SKM-1 (cell line): ENCODE results near the gene CFAP47.
"Not testable (repeated sequence)": the region's sequence is repeated elsewhere in the genome, so short reads cannot be mapped to it uniquely, and the experiment has no call there.

Source experiments
- DNase-seq: peaks from one replicate; lab custom pipeline; 2025; ENCODE audit not compliant: unreplicated experiment; lab: John Stamatoyannopoulos, UW

Gene CFAP47

GRCh38 chrX:35919536-35920309, at the start of gene CFAP47:
CFAP47 (plus strand) TSS chrX:35919734; CDS start chrX:35919800, 66 bp downstream.
- no peak for DNase-seq

DNA sequence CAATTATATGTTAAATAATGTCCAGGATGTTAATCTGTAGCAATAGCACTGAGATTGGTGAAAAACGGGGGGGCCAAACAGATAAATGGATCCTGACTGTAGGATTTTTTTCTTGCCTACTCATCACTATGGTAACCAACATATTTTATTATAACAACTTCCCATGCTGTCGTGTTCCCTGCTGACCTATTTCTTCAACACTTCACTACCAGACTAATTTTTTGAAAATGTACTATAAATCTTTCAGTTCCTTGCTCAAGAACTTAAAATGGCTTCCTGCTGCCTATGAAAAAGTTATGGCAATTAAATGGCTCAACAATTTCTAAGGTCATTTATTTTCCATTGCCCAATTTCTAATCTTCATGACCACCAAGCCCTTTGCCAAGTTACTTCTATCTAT, 38.9 kb upstream of the CFAP47 start:
- no peak for DNase-seq

- DNase-seq = no peak
Observed at GRCh38 chrX:35886135-35886534, 33.4 kb upstream of the CFAP47 start.

- no peak for DNase-seq
Observed at GRCh38 chrX:35890699-35891098, 28.8 kb upstream of the CFAP47 start.

DNA sequence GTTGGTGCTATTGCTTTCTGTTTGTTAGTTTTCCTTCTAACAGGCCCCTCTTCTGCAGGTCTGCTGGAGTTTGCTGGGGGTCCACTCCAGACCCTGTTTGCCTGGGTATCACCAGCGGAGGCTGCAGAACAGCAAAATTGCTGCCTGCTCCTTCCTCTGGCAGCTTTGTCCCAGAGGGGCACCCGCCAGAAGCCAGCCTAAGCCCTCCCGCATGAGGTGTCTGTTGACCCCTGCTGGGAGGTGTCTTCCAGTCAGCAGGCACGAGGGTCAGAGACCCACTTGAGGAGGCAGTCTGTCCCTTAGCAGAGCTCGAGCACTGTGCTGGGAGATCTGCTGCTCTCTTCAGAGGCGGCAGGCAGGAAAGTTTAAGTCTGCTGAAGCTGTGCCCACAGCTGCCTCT, 67.3 kb downstream of the CFAP47 start:
- not testable (repeated sequence) for DNase-seq

- DNase-seq = no peak
Observed at GRCh38 chrX:36007207-36007606, 87.7 kb downstream of the CFAP47 start.

GRCh38 chrX:36019125-36019524, 99.6 kb downstream of the CFAP47 start:
- no peak for DNase-seq

DNA sequence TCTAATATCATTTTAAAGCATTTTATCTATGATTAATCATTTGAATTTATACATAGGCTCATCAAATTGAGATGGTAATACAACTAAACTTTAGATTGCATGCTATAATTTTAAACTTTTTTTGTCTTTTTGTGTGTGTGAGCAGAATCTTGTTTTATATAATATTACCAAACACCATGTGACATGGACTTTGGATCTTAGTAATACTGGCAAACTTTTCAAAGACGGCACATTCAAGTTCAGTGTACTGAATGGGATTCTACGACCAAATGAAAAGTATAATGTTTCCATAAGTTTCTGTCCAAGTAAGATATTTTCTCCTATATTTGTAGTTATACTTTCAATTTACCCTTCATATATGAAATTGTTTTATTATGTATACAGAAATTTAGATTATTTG, 116.0 kb downstream of the CFAP47 start:
- no peak for DNase-seq

- no peak for DNase-seq
Observed at GRCh38 chrX:36062778-36063177, 143.2 kb downstream of the CFAP47 start.

DNA sequence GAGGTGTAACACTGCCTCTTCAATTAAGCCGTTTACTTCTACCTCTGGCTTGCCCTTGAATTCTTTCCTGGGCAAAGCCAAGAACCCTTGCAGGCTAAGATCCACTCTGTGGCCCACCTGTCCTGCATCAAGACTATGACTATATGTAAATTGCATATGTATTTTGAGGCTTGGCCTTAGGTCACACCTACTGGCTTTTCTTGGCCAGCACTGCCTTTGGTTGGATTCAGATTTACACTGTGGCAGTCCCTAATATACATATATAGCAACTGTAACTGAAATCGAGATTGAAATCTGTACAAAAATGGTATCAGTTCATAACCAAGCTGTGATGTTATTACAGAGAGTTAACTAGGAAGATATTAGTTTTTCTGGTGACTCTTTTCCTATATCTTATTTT, 151.5 kb downstream of the CFAP47 start:
- DNase-seq = no peak

DNA sequence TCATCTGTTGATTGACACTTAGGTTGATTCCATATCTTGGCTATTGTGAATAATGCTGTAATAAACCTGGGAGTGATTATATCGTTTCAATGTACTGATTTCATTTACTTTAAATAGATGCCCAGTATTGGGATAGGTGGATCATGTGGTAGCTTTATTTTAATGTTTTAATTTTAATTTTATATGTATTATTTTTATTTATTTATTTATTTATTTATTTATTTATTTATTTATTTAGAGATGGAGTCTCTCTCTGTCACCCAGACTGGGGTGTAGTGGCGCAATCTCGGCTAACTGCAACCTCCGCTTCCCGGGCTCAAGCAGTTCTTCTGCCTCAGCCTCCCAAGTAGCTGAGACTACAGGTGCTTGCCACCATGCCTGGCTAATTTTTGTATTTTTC, 155.5 kb downstream of the CFAP47 start:
- not testable (repeated sequence) for DNase-seq

DNA sequence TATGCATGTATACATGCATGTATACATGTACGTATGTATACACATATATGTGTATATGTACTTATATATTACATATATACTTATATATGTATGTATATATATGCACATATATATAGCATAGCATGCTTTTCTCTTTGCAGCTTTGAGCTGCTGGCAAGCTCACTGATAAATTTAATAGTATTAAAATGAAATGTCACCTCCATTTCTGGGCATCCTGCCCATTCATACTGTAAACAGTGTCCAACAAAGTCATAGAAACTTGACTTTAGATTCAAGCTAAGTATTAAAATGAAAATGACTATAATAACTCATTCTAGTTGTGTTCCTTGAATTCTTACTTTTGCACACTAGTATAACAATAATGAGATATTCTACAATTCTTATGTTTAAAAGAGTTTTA, 163.7 kb downstream of the CFAP47 start:
- no peak for DNase-seq

DNA sequence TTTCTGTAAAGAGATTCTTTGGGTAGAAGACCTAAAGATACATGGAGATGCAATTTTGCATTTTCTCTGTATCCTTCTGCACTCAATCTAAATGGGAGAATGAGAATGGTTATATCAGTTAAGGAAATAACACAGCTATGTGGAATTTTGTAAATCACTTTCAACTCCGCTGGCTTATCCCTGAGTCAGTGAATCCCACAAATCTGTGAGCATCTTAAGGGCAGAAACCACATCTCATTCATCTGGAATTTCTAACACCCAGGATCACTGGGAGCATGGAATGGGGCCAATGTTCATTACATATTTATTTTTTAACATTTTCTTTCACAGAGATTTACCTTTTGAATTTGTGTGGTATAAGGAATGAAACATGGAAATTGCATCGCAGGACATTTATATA, 167.8 kb downstream of the CFAP47 start:
- no peak for DNase-seq

DNA sequence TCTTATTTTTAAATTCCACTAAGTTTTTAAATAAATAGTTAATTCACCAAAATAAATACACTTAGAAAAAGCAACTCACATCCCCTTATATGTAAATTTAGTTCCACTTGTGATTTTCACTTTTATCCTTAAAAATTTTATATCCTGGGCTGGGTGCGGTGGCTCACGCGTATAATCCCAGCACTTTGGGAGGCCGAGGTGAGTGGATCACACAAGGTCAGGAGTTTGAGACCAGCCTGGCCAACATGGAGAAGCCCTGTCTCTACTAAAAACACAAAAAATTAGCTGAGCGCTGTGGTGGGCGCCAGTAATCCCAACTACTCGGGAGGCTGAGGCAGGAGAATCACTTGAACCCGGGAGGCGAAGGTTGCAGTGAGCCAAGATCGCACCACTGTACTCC, 169.4 kb downstream of the CFAP47 start:
- DNase-seq = not testable (repeated sequence)

- DNase-seq = no peak
Observed at GRCh38 chrX:36102425-36102824, 182.9 kb downstream of the CFAP47 start.

DNA sequence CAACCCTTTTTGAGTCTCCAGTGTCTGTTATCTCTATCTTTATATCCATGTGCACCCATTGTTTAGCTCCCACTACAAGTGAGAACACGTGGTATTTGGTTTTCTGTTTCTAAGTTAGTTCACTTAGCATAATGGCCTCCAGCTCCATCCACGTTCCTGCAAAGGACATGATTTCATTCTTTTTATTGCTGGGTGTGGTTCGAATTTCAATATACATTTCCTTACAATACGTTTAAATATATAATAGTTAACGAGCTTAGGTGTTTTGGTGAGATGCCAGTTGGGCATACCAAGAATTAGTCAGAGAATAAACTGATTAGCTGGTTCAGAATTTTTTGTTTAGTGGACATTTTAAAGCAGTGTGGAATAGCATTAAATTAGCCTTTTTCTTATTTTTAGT, 196.7 kb downstream of the CFAP47 start:
- no peak for DNase-seq

DNA sequence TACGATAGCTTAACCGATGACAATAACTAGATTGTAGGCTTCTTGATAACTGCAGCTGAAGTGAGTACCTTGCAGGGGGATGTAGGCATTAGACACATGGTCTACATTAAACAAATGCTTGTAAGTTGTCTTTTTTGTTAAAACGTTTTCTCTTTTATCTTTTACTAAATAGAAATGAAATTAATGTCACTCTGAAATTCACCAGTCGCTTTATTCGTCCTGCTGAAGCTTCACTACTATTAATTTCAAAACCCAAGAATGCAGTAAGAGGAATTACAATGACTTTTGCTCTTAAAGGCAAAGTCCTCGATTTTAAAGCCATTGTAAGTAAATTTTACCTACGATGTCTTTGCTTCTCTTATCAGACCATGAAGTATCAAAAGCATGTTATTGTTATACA, 239.7 kb downstream of the CFAP47 start:
- DNase-seq = no peak

- no peak for DNase-seq
Observed at GRCh38 chrX:36160081-36160480, 240.5 kb downstream of the CFAP47 start.

- DNase-seq = no peak
Observed at GRCh38 chrX:36198575-36198974, 279.0 kb downstream of the CFAP47 start.

- no peak for DNase-seq
Observed at GRCh38 chrX:36199928-36200327, 280.4 kb downstream of the CFAP47 start.

- no peak for DNase-seq
Observed at GRCh38 chrX:36214924-36215323, 295.4 kb downstream of the CFAP47 start.

DNA sequence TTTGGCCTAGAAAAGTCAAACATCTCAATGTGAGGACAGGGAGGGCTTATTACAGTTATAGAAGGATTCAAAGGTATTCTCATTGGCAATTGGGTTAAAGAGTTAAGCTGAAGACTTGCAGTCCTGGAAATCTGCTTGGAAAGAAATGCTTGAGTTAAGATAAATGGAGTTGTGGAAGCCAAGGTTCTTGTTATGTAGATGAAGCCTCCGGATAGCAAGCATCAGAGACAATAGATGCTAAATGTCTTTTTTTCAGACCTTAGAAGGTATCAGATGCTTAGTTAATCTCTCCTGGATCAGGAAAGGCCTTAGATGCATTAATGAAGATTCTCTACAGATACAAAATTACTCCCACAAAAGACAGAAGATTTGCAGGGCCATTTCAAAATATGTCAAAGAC, 299.3 kb downstream of the CFAP47 start:
- no peak for DNase-seq

DNA sequence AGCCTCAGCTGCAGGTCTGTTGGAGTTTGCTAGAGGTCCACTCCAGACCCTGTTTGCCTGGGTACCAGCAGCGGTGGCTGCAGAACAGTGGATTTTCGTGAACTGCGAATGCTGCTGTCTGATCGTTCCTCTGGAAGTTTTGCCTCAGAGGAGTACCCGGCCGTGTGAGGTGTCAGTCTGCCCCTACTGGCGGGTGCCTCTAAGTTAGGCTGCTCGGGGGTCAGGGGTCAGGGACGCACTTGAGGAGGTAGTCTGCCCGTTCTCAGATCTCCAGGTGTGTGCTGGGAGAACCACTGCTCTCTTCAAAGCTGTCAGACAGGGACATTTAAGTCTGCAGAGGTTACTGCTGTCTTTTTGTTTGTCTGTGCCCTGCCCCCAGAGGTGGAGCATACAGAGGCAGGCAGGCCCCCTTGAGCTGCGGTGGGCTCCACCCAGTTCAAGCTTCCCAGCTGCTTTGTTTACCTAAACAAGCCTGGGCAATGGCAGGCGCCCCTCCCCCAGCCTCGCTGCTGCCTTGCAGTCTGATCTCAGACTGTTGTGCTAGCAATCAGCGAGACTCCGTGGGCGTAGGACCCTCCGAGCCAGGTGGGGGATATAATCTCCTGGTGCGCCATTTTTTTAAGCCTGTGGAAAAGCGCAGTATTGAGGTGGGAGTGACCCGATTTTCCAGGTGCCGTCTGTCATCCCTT, 315.4 kb downstream of the CFAP47 start:
- DNase-seq = not testable (repeated sequence)
